Endometrial microvascular endothelial cells (primary cell): ENCODE results near the gene KRAS. TPM values are rescaled to one million over a fixed set of nuclear protein-coding genes. Genes with fewer than 3 reads are reported as not detected.

ENCODE experiments used
- in situ Hi-C: cut with HindIII; loops from 2 replicates; pipeline ENCODE4 v1.10.0; 2017; ENCODE audit warnings: low sequenced_read_pairs, low pct_unique_long_range_greater_than_20kb; ENCODE audit errors: inconsistent ontology term
- total RNA-seq: library from RNA; depleted of rRNA; stranded (reverse); fragments of >200 nt; gene quantifications from one replicate; pipeline ENCODE4 v1.2.3, GENCODE V29; 2015; ENCODE audit errors: inconsistent ontology term

The KRAS gene
- total RNA-seq, 1 donor from 2014 or later, result 16.6 TPM

DNA sequence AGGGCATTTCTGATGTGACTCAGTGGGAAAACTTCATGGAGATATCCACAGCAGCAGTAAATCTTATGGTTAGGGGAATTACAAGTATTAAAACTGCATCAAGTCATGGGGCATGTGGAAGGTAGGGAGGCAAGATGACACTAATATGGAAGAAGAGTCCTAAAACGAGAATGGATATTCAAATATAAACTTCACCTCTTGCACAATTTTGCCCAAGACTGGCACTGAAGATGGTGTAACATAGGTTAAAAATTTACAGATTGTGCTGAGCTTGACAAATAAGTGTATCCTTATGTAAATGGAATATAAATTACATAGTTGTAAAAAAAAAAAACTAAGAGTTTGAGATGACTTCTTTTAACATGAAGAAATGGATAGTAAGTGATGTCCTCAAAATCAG lies 42.9 kb downstream of the KRAS start:
- in situ Hi-C loops, result no loop called here

- in situ Hi-C loops, result no loop called here
Observed at GRCh38 chr12:25207411-25207810, 43.3 kb downstream of the KRAS start.

GRCh38 chr12:25202137-25202536 lies 48.6 kb downstream of the KRAS start:
- in situ Hi-C loops, result no loop called here

DNA sequence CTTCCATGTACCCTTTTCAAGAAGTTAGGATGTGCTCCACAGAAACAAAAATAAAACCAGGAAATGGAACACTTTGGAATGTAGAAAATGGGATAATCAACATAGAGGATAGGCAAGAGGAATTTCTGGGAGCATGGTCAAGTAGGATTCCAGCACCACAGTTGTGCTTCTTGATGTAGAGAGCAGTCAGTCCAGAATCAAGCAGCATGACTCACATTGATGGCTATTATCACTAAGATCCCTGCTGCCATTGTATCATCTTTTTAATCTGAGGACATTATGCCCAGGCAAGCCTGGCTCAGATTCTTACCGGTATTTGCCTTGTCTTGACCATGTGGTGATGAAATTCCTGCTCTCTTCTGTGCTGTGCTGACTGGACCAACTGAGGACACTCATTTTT lies 50.0 kb downstream of the KRAS start:
- in situ Hi-C loops, result no loop called here

DNA sequence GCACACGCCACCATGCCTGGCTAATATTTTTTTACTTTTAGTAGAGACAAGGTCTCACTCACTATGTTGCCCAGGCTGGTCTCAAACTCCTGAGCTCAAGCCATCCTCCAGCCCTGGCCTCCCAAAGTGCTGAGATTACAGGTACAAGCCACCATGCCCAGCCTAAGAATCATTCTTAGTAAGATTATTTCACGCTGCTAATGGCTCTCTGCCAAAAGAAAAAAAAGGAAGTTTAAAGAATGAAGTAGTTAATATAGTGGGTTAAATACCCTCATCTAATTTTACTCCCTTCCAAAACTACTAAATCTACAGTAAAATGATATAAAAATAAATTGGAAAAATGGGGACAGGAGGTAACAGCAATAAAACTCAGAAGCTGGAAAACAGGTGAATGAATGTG lies 53.1 kb downstream of the KRAS start:
- in situ Hi-C loops, result no loop called here

DNA sequence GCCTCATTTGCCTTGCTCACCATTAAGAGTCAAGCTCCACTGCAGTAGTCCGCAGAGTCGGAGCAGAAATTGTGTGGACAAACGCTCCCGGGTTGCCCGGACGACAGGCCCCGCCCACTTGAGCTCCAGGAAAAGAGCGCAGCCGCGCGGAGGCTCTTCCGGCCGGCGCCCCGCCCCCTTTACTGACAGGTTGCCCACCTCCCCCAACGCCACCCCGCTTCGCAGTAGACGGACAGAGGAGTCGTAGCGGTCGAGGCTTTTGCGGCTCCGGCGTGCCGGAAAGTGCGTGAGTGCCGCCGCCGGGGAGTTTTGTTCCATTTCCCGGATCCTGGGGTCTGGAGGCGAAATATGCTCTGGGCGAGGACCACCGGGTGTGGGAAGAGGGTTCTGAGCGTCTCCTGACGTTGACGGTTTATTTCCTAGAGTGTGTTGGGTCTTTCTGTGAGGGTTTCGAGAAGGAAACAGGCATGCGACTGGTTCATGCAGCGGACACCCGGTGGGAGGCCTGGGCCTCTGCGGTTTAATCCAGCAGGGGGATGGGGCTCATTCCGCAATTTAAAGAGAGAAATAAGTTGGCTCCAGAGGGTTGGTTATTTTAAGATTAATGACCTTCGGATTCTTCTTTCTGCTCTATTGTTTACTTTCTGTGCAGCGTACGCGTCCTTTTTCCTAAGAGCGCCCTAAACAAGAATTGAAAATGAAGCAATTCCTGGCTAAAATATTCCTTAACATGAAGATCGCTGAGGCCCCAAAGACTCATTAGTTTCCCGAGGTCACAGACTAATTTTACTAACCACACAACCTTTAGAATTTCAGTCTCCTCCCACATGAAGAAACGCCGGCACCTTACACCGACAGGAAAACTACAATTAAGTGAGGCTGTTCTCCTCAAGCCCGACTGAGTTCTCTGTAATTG lies 55.4 kb downstream of the KRAS start, which contains the start of the genes DNAI7 and ETFRF1:
DNAI7 (minus strand) TSS at position 105 of the 916 bp plus-strand sequence; CDS start at position 23, 82 bp downstream.
ETFRF1 (plus strand) TSS at position 182 of the 916 bp plus-strand sequence. CDS start 8,720 bp downstream, outside the sequence.
- in situ Hi-C loops, result no loop called here

DNA sequence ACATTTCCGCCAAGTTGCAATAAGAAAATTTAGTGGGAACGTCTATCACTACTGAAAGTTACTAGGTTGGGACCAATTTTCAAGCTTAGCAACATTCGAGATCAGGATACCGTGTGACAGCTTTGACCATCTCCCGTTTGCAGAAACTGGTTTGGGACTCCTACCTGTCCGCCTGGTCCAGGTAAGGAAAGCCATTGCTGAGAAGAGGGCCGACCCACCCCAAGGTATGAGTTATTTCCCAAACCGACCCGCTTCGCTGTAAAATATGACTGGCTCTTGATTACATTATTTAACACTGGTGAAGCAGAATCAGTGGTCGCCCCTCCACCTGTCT lies 56.0 kb downstream of the KRAS start:
- in situ Hi-C loops, result no loop called here

GRCh38 chr12:25194214-25194613 lies 56.5 kb downstream of the KRAS start:
- in situ Hi-C loops, result no loop called here

DNA sequence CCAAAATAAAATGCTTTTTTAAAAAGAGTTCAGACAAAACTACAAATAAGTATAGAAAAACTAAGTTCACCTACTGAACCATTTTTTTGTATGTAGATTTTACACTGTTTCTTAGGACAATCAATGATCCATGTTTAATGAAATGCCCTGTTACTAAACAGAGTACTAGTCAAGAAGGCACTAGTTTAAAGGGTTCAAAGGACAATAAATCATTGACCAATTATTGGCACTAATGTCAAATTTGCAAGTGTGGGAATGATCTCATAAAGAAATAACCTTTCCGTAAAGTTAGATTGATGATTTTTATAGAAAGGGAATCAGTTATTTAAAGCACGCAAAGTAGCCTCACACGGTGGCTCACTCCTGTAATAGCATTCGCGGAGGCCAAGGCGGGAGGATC lies 59.9 kb downstream of the KRAS start:
- in situ Hi-C loops, result no loop called here

GRCh38 chr12:25189656-25190055 lies 61.1 kb downstream of the KRAS start:
- in situ Hi-C loops, result no loop called here

GRCh38 chr12:25187781-25188180 lies 62.9 kb downstream of the KRAS start:
- in situ Hi-C loops, result no loop called here

DNA sequence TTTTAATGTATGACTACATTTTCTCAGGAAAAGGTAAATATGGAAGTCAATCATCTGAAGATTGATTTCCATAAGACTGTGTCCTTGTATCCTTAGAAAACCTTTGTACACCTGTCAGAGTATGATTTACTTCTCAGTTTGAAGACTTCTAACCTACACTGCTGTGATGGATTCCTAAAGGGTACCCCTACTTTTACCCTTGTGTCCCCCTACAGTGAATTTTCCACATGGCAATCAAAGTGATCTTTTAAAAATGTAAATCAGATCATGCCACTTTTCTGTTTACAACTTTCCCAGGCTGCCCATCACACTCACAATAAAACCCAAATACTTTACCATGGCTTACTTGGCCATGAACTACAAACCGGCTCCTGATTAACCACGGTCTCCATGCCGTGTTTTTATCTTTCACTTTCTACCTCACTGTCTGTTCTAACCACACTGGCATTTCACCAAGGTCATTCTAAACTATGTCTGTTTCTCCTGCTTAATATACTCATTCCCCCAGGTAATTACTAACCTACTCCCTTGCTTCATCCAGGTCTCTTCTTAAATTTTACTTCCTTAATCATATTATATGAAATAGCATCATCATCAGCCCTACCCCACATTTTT lies 63.8 kb downstream of the KRAS start:
- in situ Hi-C loops, result no loop called here

DNA sequence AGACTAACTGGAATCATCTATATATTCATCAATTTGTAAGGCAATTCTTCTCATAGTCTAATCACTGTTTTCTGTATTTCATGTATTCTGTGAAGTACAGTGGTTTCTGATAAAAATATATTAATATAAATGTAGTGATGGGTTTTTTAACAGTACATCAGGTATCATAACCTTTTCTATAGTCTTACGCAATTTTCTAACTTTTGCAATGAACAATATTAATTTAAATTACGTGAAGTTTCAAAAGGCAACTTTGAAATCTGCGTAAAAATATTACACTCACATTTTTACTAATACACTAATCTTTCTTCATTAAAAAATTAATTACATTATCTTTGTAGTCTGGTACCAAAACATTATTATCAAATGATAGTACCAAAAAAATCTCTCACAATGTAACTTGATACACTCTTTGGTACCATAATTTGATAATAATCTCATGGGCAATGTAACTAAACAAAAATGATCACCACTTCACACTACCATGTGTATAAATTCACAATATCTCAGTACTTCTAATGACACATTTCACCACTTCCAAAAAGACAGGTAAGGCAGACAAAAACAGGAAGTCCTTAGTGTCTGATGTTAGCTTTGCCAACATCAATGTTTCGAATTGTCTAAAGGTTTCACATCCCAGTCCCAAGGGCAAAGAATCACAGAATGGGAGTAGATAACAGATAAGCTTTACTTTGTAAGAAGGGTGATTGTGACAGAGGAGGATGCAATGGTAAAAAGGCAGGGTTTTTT lies 64.5 kb downstream of the KRAS start:
- in situ Hi-C loops, result no loop called here

DNA sequence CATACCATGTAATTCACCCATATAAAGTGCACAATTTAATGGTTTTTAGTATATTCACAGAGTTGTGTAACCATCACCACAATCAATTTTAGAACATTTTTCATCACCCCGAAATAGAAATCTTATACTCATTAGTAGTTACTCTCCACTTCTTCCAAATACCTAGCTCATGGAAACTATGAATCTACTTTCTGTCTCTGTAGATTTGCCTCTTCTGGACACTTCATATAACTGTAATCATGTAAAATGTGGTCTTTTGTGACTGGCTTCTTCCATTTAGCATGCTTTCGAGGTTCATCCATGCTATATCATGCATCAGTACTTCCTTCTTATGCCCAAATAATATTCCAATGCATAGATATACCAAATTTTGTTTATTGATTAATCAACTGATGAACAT lies 66.6 kb downstream of the KRAS start:
- in situ Hi-C loops, result no loop called here

- in situ Hi-C loops, result no loop called here
Observed at GRCh38 chr12:25182765-25183164, 68.0 kb downstream of the KRAS start.

DNA sequence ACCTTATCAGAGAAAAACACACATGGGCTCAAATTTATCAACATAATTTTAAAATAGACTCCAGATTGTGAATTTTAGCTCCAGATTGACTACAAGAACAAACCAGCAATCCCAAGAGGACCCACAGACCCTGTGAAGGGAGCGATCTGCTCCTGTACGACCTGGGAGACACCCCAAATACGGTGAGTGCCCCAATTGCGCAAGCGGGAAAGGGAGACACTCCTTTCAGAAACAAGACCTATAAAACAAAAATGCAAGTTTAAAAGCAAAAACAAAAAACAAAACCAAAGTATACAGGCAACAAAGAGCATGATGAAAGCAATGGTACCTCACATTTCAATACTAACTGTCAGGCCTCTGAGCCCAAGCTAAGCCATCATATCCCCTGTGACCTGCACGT lies 87.9 kb downstream of the KRAS start:
- in situ Hi-C loops, result no loop called here

GRCh38 chr12:25156061-25156460 lies 94.7 kb downstream of the KRAS start:
- in situ Hi-C loops, result no loop called here

GRCh38 chr12:25155022-25155576 lies 95.6 kb downstream of the KRAS start:
- in situ Hi-C loops, result no loop called here
